Stimulated activated CD8-positive, alpha-beta memory T cell treated with anti-CD3 and anti-CD28 coated beads, Interleukin-2, amount 100 ng/mL, for 48 hours (primary cell): ENCODE measurements around the gene PNLIPRP2.

Source experiments
- DNase-seq, 2 donors: peaks; one replicate each; pipeline ENCODE4 v3.0.0-alpha.2; 2020; ENCODE audit warnings: low read depth in 2 of 2

PNLIPRP2 gene

GRCh38 chr10:116620423-116621400, at the start of gene PNLIPRP2:
Gene PNLIPRP2, plus strand, starts transcription at chr10:116620953.
- no peak for DNase-seq

DNA sequence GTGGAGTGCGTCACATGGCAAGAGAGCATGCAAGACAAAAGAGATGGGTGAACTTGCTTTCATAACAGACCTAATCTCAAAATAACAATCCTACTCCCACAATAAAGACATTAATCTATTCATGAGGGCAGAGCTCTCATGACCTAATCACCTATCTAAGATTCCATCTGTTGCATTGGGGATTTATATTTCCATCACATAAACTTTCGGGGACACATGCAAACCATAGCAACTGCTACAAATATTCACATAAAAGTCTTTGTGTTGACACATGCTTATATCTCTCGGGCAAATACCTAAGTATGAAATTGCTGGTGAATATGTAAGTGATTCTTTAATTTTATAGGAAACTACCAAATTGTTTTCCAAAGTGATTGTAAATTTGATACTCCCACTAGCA, 46.0 kb upstream of the PNLIPRP2 start:
- DNase-seq = no peak

DNA sequence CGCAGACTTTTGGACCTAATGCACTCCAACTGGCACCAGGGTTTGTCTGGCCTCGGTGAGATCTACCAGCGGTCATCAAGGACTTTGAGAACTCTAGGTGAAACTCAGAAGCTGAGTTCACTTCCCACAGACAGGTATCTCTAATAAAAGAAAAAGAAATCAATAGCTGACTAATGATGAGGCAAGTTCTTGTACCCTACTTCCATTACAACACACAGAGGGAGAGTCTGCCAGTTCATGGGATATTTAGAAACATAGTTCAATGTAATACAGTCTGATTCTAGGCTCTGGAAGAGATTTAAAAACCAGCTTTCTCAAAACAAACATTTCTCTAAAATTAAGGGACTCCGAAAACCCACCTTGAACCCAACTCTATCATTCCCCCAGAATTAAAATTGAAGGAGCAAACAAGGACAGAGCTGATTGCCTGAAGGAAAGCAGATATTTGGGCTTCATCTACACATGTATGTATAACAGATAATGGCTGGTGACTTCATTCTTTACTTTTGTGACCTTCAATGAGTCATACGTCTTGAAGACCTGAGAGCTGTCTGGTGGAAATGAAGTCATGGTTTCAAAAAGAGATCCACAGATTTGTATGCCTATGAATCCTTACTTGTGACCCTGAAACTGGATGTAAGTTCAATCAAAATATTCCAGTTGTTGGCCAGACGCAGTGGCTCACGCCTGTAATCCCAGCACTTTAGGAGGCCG, 32.7 kb upstream of the PNLIPRP2 start:
- no peak for DNase-seq

GRCh38 chr10:116588995-116589394, 31.8 kb upstream of the PNLIPRP2 start:
- no peak for DNase-seq

DNA sequence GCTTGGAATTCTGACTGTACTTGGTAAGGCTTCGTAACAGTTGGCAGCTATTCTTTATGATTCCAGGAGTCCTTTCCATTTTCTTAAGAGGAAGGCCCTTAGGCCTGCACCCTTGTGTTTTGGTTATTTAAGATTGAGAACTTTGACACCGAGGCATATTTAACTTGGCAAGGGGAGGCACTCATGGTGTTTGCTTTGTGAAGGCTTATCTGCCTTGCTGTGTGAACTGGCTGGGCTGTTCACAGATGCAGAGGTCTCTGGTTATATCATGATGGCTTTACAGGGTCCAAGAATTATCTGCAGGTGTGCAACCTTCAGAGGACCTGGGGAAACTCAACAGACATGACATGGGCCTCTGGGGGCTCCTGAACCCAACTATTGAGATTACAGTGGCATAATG, 30.8 kb upstream of the PNLIPRP2 start:
- no peak for DNase-seq

DNA sequence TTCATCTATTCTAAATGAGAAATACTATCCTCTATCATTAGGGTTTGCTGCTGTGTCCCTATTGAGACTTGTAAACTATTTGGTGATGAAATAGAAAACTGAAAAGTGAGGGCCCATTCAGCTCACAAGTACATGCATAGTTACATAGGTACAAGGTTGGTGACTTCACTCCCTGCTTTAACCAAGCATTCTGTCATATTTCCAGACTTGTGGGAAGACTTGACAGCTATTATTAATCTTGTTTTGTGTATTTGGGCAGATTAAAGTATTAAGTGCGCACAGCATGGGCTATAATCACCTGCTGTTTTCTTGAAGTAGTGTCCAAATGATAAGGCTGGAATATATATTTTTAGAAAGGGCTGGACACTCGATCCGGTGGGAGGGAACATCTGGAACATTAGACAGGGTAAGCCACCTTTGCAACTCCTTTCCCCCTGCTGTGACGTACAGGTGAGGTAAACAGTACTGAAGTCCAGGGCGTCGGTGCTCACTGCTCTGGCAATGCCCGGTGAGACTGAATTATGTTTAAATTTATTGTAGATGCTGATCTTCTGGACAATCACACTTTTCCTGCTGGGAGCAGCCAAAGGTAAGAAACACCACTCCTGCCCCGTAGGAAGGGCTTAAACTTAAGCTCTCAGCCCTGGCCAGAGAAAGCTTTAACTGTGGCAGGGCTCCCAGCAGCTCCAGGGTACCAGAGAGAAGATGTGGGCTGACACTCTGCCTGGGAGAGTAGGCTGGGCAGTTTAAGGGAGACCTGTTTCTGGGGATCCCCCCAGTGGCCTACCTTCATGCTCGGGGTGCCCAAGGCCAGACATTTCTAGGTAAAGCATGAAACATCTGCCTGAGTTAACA, 29.9 kb upstream of the PNLIPRP2 start, which contains the start of gene PNLIPRP1:
Gene PNLIPRP1 (plus strand): TSS at position 370 of the 855 bp plus-strand sequence. CDS start 171 bp downstream, at position 541.
- no peak for DNase-seq

DNA sequence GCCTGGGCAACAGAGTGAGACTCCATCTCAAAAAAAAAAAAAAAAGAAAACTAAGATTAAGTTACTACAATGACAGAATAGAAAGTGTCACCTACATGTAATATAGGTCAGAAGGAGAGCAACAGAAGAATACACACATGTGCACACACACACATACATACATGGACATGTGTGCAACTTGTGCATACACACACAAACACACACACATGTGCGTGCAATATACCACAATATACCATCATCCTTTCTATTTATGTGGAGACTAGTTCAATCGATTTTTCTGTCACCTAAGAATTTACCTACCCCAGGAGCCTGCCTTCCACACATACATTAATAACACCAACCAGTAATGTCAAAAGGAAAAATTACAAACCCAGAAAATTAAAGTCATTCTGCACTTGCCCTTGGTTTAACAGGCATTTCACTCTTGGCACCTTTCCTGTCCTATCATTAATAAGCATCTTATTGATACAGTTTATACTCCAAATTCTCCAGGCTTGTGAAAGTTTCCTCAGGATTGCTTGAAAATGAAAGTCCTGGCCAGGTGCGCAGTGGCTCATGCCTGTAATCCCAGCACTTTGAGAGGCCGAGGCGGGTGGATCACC, 27.5 kb upstream of the PNLIPRP2 start:
- no peak for DNase-seq

DNA sequence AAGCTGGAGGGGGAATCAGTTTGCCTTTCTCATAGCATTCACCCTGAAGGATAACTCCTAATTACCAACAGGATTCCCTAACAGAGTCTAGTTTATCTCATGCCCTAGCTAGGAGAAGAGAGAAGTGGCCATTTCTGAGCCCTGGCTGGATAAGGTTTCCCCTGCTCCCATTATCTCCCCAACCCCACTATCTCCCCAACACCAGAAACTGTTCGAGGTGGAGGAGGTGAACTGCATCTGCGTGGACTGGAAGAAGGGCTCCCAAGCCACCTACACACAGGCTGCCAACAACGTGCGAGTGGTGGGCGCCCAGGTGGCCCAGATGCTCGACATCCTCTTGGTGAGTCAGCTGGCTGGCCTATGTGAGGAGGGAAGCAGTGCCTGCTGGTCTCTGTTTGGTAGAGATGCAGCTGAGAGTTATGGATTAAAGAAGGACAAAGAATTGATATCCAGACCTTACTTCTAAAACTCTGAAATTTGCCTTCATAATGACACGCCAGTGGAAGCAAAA, 26.2 kb upstream of the PNLIPRP2 start:
- DNase-seq = no peak

- no peak for DNase-seq
Observed at GRCh38 chr10:116596062-116596461, 24.7 kb upstream of the PNLIPRP2 start.

GRCh38 chr10:116597543-116597942, 23.2 kb upstream of the PNLIPRP2 start:
- DNase-seq = no peak

- no peak for DNase-seq
Observed at GRCh38 chr10:116598329-116598728, 22.4 kb upstream of the PNLIPRP2 start.

- no peak for DNase-seq
Observed at GRCh38 chr10:116599991-116600390, 20.8 kb upstream of the PNLIPRP2 start.

GRCh38 chr10:116602648-116603400, 17.9 kb upstream of the PNLIPRP2 start:
- no peak for DNase-seq

DNA sequence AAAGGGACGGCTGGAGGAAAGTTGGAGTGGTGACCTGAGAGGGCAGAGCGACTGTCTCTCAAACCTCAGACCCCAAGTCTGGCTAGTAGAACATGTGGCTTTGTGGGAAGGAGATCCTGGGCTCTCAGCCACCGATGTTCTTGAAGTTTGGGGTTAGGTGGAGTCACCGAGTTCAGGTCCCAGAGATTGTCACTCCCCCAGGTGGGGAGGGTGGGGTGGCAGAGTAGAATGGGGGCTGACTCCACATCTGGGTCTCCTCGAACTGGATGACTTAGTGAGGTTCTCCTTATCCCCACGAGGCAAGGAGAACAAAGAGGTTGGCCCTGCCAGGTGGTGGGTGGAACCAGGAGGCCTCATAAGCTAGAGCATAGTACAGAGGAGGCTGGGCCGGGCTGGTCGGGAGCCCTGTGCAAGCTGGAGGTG, 14.7 kb upstream of the PNLIPRP2 start:
- no peak for DNase-seq

GRCh38 chr10:116607336-116607735, 13.4 kb upstream of the PNLIPRP2 start:
- DNase-seq = no peak

DNA sequence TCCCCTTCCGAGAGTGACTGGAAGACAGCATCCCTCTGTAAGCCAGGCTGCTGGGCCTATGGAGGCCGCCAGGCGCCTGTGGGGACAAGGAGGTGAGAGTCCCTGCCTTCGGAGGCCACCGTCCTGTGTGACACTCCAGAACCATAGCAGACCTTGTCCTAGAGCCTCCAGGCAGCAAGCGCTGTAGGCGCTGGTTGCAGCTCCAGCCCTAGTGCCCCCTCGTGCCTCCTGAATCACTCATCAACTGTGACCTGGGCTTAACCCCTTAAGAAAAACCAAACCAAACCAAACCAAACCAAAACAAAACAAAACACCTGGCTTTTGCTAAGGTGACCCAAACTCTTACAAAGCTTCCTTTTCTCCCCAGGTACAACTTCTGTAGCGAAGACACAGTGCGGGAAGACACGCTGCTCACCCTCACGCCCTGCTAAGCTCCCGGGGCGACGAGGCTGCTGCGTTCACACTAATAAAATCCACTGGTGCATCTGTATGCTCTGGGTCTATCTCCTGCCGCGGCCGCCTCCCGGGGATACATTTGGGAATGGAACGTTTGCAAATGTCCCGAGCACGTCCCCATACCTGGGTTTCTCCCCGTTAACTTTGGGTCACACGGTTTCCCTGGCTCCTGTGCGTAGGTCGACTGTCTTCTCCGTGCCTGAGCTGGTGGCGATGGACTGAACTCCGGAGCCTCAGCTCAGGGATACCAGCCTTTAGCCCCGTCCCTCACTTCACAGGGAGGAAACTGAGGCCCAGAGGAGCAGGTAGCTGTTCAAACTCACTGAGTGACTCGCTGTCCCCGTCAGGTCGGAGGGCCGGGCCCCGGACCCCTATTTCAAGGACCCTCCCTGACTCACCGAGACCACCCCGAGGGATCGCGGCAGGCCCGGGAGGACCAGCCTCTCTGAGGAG, 11.8 kb upstream of the PNLIPRP2 start:
- no peak for DNase-seq

GRCh38 chr10:116610443-116611152, 10.2 kb upstream of the PNLIPRP2 start:
- DNase-seq = no peak

DNA sequence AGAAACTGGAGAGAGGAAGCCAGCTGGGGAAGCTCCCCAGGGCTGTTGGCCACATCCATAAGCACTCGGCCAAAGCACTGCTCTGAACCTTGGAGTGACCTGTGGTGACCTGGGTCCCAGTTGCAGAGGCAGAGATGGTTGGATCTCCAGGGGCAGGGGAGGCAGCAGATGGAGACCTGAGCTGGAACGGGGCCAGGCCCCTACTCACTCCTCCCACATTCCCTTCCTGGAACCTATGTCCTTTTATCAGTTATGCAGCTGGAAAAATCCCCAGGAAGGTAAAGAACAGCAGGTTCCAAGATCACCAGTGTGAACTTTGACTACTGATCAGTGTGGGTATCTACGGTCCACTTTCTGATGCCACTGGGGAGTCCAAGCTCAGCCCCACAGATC, 9.6 kb upstream of the PNLIPRP2 start:
- DNase-seq = no peak
